GM20000 (cell line): Measurements from ENCODE around the gene ZEB1.
A peak's percentile ranks its signal among the peaks of the same experiment; 100 is the strongest.

ENCODE experiments used
- DNase-seq: peaks from one replicate; pipeline ENCODE4 v3.0.0; 2012; ENCODE audit warnings: low spot score
- CTCF ChIP-seq: IDR thresholded peaks from 2 replicates; pipeline ENCODE4 v1.5.1; 2012; ENCODE audit warnings: mild to moderate bottlenecking, control low read depth; ENCODE audit errors: extremely low read depth, missing control alignments

ZEB1 gene

GRCh38 chr10:31317652-31318381 lies 1.2 kb upstream of the ZEB1 start:
- no peak for TF ChIP-seq CTCF
- DNase-seq: no peak

DNA sequence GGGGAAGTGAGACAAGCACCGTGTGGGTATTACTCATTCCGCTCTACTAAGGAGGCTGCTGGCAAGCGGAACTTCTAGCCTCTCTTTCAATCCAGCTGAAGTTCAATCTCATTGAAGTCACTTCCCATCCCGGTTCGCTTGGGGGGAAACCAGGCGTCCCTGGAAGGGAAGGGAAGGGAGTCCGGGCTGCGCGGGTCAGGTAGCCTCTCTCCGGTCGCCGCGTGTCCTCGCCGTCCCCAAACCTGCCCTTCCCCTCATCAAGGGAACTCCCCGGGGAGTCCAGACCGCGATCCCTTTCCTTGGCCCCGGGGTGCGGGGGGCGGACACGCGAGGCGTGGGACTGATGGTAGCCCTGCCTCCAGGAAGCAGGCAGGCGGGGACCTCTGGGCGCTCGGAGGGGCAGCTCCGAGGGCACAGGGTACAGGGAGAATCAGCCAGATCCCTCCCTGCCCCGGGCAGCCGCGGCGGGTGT lies 598 bp upstream of the ZEB1 start:
- TF ChIP-seq CTCF: no peak
- DNase-seq: peak; percentile 88

- no peak for TF ChIP-seq CTCF
- DNase-seq: peak; percentile 48
Measured at GRCh38 chr10:31319602-31320549, 860 bp downstream of the ZEB1 start.

DNA sequence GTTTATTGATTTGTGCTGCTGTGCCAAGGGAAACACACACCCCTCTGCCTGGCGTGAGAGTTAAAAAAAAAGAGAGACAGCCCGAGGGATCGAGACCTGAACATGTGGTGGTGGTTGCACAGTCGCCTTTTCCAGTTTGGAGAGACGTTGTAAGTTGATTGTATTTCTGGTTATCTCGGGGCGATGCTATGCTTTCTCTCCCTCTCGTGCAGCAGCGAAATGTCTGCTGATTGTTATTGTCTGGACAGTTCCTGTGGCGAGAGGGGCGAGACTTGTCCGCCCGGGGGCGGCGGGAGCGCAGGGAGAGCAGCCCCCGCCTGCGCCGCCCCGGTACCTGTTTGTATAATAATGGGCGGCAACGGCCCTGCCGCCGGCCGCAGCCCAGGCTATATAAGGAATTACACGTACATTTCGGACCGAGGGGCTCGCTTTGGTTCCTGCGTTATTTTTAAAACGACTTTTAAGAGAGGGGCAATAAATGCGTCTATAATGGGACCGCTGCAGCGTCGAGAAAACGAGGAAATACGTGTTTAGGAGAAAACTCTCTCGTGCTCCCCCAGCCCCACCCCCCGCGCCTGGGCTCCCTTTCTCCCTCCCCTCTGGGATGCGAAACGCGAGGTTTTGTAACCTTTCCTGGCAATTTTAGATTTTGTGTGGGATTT lies 1.7 kb downstream of the ZEB1 start:
- DNase-seq: peak; percentile 54
- no peak for TF ChIP-seq CTCF

DNA sequence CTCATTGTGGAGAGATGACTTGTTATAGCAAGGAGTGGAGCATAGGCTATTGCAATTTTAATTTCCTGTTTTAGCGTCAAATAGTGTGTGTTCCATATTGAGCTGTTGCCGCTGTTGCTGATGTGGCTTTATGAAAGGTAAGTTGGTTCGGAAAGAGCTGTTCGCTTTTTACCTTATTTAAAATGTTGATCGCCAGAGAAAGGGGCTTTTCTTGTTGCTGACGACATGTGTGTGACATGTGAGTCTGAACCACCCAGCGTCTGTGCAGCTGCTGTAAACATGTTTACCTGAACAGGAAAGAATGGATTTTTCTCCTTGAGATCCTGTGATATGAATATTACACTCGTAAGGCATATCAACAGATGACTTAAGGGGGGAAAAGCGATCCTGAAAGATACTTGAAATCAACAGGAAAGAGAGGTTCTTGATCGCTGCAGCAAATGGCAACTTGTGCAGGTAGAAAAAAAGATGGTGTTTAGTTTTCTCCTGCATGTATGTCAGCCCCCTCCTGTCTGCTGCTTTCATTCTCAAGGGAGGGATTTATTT lies 2.5 kb downstream of the ZEB1 start:
- DNase-seq: no peak
- TF ChIP-seq CTCF: no peak

GRCh38 chr10:31322647-31323046 lies 3.6 kb downstream of the ZEB1 start:
- DNase-seq: peak; percentile 17
- no peak for TF ChIP-seq CTCF
